H9 (cell line): ENCODE data around the gene DDX51. TPM values are rescaled to one million over a fixed set of nuclear protein-coding genes. Genes with fewer than 3 reads are reported as not detected.

Experiments
- DNase-seq: peaks from one replicate; pipeline ENCODE4 v3.0.0-alpha.2; 2017
- H2AFZ ChIP-seq: one replicate; pipeline ENCODE4 v1.6.1; 2013; ENCODE audit warnings: mild to moderate bottlenecking, low read length, control low read depth, moderate library complexity
- H2AK5ac ChIP-seq: 2 replicates; pipeline ENCODE4 v1.6.1; 2013; ENCODE audit warnings: low read length, control low read depth, mixed read lengths; ENCODE audit not compliant: insufficient read length
- H2BK120ac ChIP-seq: one replicate; pipeline ENCODE4 v1.6.1; 2013; ENCODE audit warnings: low read depth, mild to moderate bottlenecking, low read length, control low read depth, inconsistent platforms; ENCODE audit not compliant: poor library complexity, severe bottlenecking
- H2BK12ac ChIP-seq: 2 replicates; pipeline ENCODE4 v1.6.1; 2013; ENCODE audit warnings: low read length, control low read depth, mixed read lengths, low read depth; ENCODE audit not compliant: insufficient read length
- H2BK15ac ChIP-seq: 2 replicates; pipeline ENCODE4 v1.6.1; 2013; ENCODE audit warnings: low read depth, low read length, control low read depth
- H2BK20ac ChIP-seq: one replicate; pipeline ENCODE4 v1.6.1; 2013; ENCODE audit warnings: low read depth, mild to moderate bottlenecking, low read length, control low read depth, inconsistent platforms; ENCODE audit not compliant: poor library complexity, severe bottlenecking
- H2BK5ac ChIP-seq: 2 replicates; pipeline ENCODE4 v1.6.1; 2013; ENCODE audit warnings: low read length, control low read depth, mixed read lengths; ENCODE audit not compliant: insufficient read length
- H3K14ac ChIP-seq: 2 replicates; pipeline ENCODE4 v1.6.1; 2013; ENCODE audit warnings: low read length, control low read depth; ENCODE audit not compliant: insufficient read depth
- H3K18ac ChIP-seq: 2 replicates; pipeline ENCODE4 v1.6.1; 2013; ENCODE audit warnings: low read depth, mild to moderate bottlenecking, mixed read lengths, low read length, control low read depth; ENCODE audit not compliant: insufficient read length
- H3K23ac ChIP-seq: 2 replicates; pipeline ENCODE4 v1.6.1; 2013; ENCODE audit warnings: low read length, control low read depth, mixed read lengths, low read depth; ENCODE audit not compliant: insufficient read length
- H3K23me2 ChIP-seq: 2 replicates; pipeline ENCODE4 v1.6.1; 2013; ENCODE audit warnings: low read depth, mild to moderate bottlenecking, mixed read lengths, low read length, control low read depth; ENCODE audit not compliant: insufficient read length, poor library complexity, severe bottlenecking
- H3K27ac ChIP-seq: 2 replicates; pipeline ENCODE4 v1.5.1; 2013; ENCODE audit warnings: low read length, control low read depth, mixed read lengths, low read depth; ENCODE audit not compliant: insufficient read length
- H3K27me3 ChIP-seq: 2 replicates; pipeline ENCODE4 v1.6.1; 2013; ENCODE audit warnings: low read length, control low read depth, inconsistent platforms; ENCODE audit not compliant: insufficient read depth
- H3K4ac ChIP-seq: 2 replicates; pipeline ENCODE4 v1.6.1; 2013; ENCODE audit warnings: low read depth, mild to moderate bottlenecking, control low read depth, inconsistent platforms, low read length, moderate library complexity
- H3K4me1 ChIP-seq: 2 replicates; pipeline ENCODE4 v1.6.1; 2013; ENCODE audit warnings: low read length, control low read depth, inconsistent platforms; ENCODE audit not compliant: insufficient read depth
- H3K4me2 ChIP-seq: 2 replicates; pipeline ENCODE4 v1.6.1; 2013; ENCODE audit warnings: low read length, control low read depth, mixed read lengths; ENCODE audit not compliant: insufficient read length, insufficient read depth
- H3K56ac ChIP-seq: 2 replicates; pipeline ENCODE4 v1.6.1; 2013; ENCODE audit warnings: low read depth, mild to moderate bottlenecking, mixed read lengths, low read length, control low read depth; ENCODE audit not compliant: insufficient read length
- H3K79me1 ChIP-seq: 2 replicates; pipeline ENCODE4 v1.6.1; 2013; ENCODE audit warnings: low read depth, mild to moderate bottlenecking, moderate library complexity, low read length, control low read depth, inconsistent platforms; ENCODE audit not compliant: insufficient read depth, poor library complexity, severe bottlenecking
- H3K79me2 ChIP-seq: 2 replicates; pipeline ENCODE4 v1.6.1; 2013; ENCODE audit warnings: low read length, control low read depth, inconsistent platforms; ENCODE audit not compliant: insufficient read depth
- H3K9ac ChIP-seq: 2 replicates; pipeline ENCODE4 v1.6.1; 2013; ENCODE audit warnings: low read length, control low read depth, mixed read lengths; ENCODE audit not compliant: insufficient read length; ENCODE audit errors: extremely low read depth
- H3K9me3 ChIP-seq: one replicate; pipeline ENCODE4 v1.6.1; 2013; ENCODE audit warnings: low read depth, low read length, inconsistent platforms; ENCODE audit not compliant: control insufficient read depth
- H3T11ph ChIP-seq: one replicate; pipeline ENCODE4 v1.6.1; 2013; ENCODE audit warnings: mild to moderate bottlenecking, low read length, control low read depth, inconsistent platforms
- H4K20me1 ChIP-seq: one replicate; pipeline ENCODE4 v1.6.1; 2013; ENCODE audit not compliant: control insufficient read depth, insufficient read length, insufficient read depth
- H4K5ac ChIP-seq: 2 replicates; pipeline ENCODE4 v1.6.1; 2013; ENCODE audit warnings: low read depth, mild to moderate bottlenecking, mixed read lengths, low read length, control low read depth; ENCODE audit not compliant: insufficient read length
- H4K8ac ChIP-seq: replicated peaks from 2 replicates; pipeline ENCODE4 v1.6.1; 2013; ENCODE audit warnings: low read length, control low read depth, mixed read lengths, low read depth; ENCODE audit not compliant: insufficient read length
- H4K91ac ChIP-seq: 2 replicates; pipeline ENCODE4 v1.6.1; 2013; ENCODE audit warnings: low read depth, mild to moderate bottlenecking, moderate library complexity, mixed read lengths, low read length, control low read depth; ENCODE audit not compliant: insufficient read length
- H3K27ac Mint-ChIP-seq, 3 experiments: 2 replicates in 2 of 3; 3 replicates in 1 of 3; pipeline ENCODE4 v1.8.0; 2020 to 2021; ENCODE audit warnings: mixed read lengths in 3 of 3, mild to moderate bottlenecking in 1 of 3, moderate library complexity in 1 of 3
- H3K27me3 Mint-ChIP-seq: 2 replicates; pipeline ENCODE4 v1.8.0; 2021; ENCODE audit warnings: low read depth, mild to moderate bottlenecking, moderate library complexity, mixed read lengths
- H3K36me3 Mint-ChIP-seq, 3 experiments: 2 replicates in 2 of 3; 3 replicates in 1 of 3; pipeline ENCODE4 v1.8.0; 2020 to 2021; ENCODE audit warnings: low read depth in 3 of 3, mixed read lengths in 3 of 3; ENCODE audit not compliant: insufficient read depth in 1 of 3
- H3K4me1 Mint-ChIP-seq, 2 experiments: 2 replicates each; pipeline ENCODE4 v1.8.0; 2020; ENCODE audit warnings: mixed read lengths in 2 of 2
- H3K4me3 Mint-ChIP-seq, 2 experiments: 2 replicates in 1 of 2; 3 replicates in 1 of 2; pipeline ENCODE4 v1.8.0; 2020 to 2021; ENCODE audit warnings: mild to moderate bottlenecking in 2 of 2, mixed read lengths in 2 of 2, moderate library complexity in 1 of 2
- H3K9me3 Mint-ChIP-seq, 2 experiments: 2 replicates in 1 of 2; 3 replicates in 1 of 2; pipeline ENCODE4 v1.8.0; 2020; ENCODE audit warnings: mild to moderate bottlenecking in 2 of 2, mixed read lengths in 2 of 2, moderate library complexity in 1 of 2
- CTCF ChIP-seq: fragments of 200-600 bp; sonication (generic); conservative IDR thresholded peaks from 3 replicates; pipeline ENCODE4 v1.8.0; 2021; ENCODE audit warnings: antibody characterized with exemption, mild to moderate bottlenecking
- WGBS: extraction: QIAGEN DNeasy Blood & Tissue Kit; methylation state at CpG from one replicate; pipeline ENCODE4 v1.1.7; 2013; ENCODE audit warnings: missing lambda C conversion rate, low lambda C conversion rate, mixed read lengths; ENCODE audit not compliant: insufficient read length; ENCODE audit errors: extremely low coverage; 5-methylcytosine and 5-hydroxymethylcytosine counted together
- total RNA-seq: library from RNA; stranded (reverse); gene quantifications from 2 replicates; pipeline ENCODE4 v1.2.1, GENCODE V29; 2021

The DDX51 gene
- total RNA-seq, 1 experiment from 2014 or later = 37.9 TPM

- Histone ChIP-seq H2BK15ac (no peak overlapping the region), H3K4ac (no peak overlapping the region), H3K56ac (no peak overlapping the region), H3K27ac (no peak overlapping the region), H3K27me3 (no peaks in the 10 kb centered on the region), H3K9me3 (no peaks in the 10 kb centered on the region), H4K20me1 (no peaks in the 10 kb centered on the region), H2BK12ac (no peak overlapping the region), H2BK120ac (no peak overlapping the region), H4K91ac (no peak overlapping the region), H3K14ac (no peak overlapping the region), H3K79me2 (peaks cover 5% of the 10 kb centered on the region; the same call in 1 of the 2 replicates), H2BK5ac (no peak overlapping the region), H2AFZ (no peak overlapping the region), H3K23me2 (peaks cover 5% of the 10 kb centered on the region), H3K4me2 (no peak overlapping the region), H3K4me1 (peaks cover 3% of the 10 kb centered on the region; the same call in 1 of the 2 replicates), H3K9ac (no peak overlapping the region), H2AK5ac (no peak overlapping the region), H4K8ac (no peak overlapping the region), H3K23ac (no peak overlapping the region), H2BK20ac (no peak overlapping the region), H4K5ac (no peak overlapping the region), H3T11ph (no peak overlapping the region), H3K18ac (no peak overlapping the region), H3K79me1 (peaks cover 12% of the 10 kb centered on the region)
- Mint-ChIP-seq H3K36me3 (peaks cover 31 to 59% (median 56%) of the 10 kb centered on the region in 3 experiments), H3K9me3 (no peaks in the 10 kb centered on the region), H3K27me3 (peaks cover 10% of the 10 kb centered on the region), H3K27ac (no peak overlapping the region), H3K4me1 (peaks cover 7 to 10% of the 10 kb centered on the region in 2 experiments), H3K4me3 (peak overlapping the region; percentile 82 to 84; a peak in 4 of 5 replicates)
- WGBS = no CpG with 5 or more reads among the region's 22 CpGs
- no peak for TF ChIP-seq CTCF
- DNase-seq = no peak
These were observed 2.0 kb downstream of the DDX51 start for GRCh38 chr12:132141976-132142678.
